WERI-Rb-1 (cell line): ENCODE results near the gene SELENOM.

Experiments used
- DNase-seq: peaks from one replicate; pipeline ENCODE4 v3.0.0-alpha.2; 2020
- H3K27ac ChIP-seq: fragments of 250-450 bp; sonication (Bioruptor Pico); 2 replicates; pipeline ENCODE4 v1.5.1; 2020; ENCODE audit warnings: mild to moderate bottlenecking, moderate library complexity
- H3K27me3 ChIP-seq: fragments of 250-450 bp; sonication (Bioruptor Pico); 2 replicates; pipeline ENCODE4 v1.5.1; 2021; ENCODE audit warnings: mild to moderate bottlenecking, low read depth, moderate library complexity; ENCODE audit not compliant: insufficient read depth, severe bottlenecking
- H3K36me3 ChIP-seq: fragments of 250-450 bp; sonication (Bioruptor Pico); 2 replicates; pipeline ENCODE4 v1.5.1; 2020; ENCODE audit warnings: mild to moderate bottlenecking, moderate library complexity
- H3K4me3 ChIP-seq: 2 replicates; pipeline ENCODE4 v1.5.1; 2011; ENCODE audit warnings: low read depth, mild to moderate bottlenecking, control low read depth, low read length
- H3K9me3 ChIP-seq: fragments of 250-450 bp; sonication (Bioruptor Pico); 2 replicates; pipeline ENCODE4 v1.5.1; 2021; ENCODE audit warnings: mild to moderate bottlenecking, moderate library complexity; ENCODE audit not compliant: severe bottlenecking
- TF ChIP-seq, protein P1 (sequence below): IDR thresholded peaks from 2 replicates; pipeline ENCODE4 v1.5.1; 2011; ENCODE audit warnings: low read depth, mild to moderate bottlenecking, control low read depth, inconsistent platforms, low read length

Gene SELENOM, protein sequence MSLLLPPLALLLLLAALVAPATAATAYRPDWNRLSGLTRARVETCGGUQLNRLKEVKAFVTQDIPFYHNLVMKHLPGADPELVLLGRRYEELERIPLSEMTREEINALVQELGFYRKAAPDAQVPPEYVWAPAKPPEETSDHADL

DNA sequence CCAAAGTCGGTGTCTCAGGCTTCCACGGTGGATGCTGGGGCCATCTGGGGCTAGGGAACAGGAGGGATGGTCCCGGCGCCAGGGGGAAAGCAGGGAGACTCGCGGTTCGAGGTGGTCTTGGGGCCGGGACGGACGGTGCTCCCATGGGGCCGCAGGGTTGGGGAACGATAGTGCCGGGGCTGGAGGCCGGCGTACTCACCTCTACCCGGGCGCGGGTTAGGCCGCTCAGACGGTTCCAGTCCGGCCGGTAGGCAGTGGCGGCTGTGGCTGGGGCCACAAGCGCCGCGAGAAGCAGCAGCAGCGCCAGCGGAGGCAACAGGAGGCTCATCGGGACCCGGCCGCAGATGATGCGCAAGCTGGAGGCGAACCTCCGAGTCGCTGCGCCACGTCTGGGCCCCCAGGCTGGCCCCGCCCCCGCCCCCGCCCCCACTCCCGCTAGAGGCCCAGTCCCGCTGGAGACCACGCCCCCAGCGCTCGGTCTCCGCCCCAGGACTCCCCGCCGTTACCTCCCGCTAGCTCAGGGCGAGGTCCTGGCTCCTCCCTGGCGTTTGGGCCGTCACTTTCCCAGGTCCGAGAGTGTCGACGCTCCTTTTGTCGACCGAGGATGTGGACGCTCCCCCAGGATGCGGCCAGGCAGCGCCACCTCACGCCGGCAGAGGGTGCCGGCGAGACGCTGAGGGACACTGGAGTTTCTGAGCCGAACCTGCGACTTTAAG lies at the start of gene SELENOM:
TSS of gene SELENOM (minus strand) at position 391 of the 716 bp plus-strand sequence. CDS start at position 328, 63 bp downstream.
- Histone ChIP-seq H3K27me3 (no peaks in the 10 kb centered on the region), H3K4me3 (peak within 1 kb of the TSS; percentile 30), H3K36me3 (peaks cover under 1% of the 10 kb centered on the region), H3K9me3 (no peaks in the 10 kb centered on the region), H3K27ac (no peak within 1 kb of the TSS; the same call in 1 of the 2 replicates)
- TF ChIP-seq, protein P1, sequence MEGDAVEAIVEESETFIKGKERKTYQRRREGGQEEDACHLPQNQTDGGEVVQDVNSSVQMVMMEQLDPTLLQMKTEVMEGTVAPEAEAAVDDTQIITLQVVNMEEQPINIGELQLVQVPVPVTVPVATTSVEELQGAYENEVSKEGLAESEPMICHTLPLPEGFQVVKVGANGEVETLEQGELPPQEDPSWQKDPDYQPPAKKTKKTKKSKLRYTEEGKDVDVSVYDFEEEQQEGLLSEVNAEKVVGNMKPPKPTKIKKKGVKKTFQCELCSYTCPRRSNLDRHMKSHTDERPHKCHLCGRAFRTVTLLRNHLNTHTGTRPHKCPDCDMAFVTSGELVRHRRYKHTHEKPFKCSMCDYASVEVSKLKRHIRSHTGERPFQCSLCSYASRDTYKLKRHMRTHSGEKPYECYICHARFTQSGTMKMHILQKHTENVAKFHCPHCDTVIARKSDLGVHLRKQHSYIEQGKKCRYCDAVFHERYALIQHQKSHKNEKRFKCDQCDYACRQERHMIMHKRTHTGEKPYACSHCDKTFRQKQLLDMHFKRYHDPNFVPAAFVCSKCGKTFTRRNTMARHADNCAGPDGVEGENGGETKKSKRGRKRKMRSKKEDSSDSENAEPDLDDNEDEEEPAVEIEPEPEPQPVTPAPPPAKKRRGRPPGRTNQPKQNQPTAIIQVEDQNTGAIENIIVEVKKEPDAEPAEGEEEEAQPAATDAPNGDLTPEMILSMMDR = peak; percentile 72
- DNase-seq = peak; percentile 84

DNA sequence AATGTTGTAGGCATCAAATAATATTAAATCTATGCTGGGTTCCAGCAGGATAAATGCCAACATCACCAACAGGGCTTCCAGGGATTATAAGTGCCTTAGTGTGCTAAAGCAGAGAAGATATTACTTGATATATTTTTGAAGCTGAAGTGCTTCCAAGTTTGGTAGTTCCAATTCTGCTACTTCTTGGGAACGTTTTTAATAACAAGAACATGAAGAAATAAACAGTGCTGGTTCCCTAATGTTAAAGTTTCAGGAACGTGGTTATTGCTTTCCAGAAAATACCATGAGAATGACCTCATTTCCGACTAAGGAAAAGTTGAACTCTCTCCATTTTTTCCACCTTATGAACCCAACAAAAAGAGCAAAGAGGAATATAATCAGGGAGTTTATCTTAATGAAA lies 48.1 kb upstream of the SELENOM start:
- TF ChIP-seq, protein P1 = no peak
- DNase-seq = no peak
- no peak overlapping the region for H3K27ac ChIP-seq
- no peak overlapping the region for H3K4me3 ChIP-seq
- H3K27me3 ChIP-seq = no peaks in the 10 kb centered on the region
- no peaks in the 10 kb centered on the region for H3K9me3 ChIP-seq
- H3K36me3 ChIP-seq = no peaks in the 10 kb centered on the region

DNA sequence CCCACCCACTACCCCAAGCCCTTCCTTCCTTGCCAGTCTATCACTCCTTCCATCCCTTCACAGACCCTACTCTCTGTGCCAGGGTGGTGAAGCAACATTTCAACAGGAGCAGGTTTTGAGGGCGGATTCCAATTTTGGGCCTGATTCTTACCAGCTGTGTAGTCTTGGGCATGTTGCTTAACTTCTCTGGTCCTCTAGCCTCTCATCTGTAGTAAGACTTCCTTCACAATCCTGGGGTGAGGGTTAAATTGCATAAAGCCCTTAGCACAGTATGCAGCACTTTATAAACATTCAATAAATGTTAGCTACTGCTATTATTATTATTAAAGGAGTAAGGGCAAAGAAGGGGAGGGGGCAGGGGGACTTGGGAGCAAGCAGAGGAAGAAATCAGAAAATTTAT lies 47.6 kb upstream of the SELENOM start:
- Histone ChIP-seq H3K27me3 (no peaks in the 10 kb centered on the region), H3K36me3 (no peaks in the 10 kb centered on the region), H3K9me3 (no peaks in the 10 kb centered on the region), H3K27ac (no peak overlapping the region), H3K4me3 (no peak overlapping the region)
- DNase-seq = no peak
- TF ChIP-seq, protein P1 = no peak

DNA sequence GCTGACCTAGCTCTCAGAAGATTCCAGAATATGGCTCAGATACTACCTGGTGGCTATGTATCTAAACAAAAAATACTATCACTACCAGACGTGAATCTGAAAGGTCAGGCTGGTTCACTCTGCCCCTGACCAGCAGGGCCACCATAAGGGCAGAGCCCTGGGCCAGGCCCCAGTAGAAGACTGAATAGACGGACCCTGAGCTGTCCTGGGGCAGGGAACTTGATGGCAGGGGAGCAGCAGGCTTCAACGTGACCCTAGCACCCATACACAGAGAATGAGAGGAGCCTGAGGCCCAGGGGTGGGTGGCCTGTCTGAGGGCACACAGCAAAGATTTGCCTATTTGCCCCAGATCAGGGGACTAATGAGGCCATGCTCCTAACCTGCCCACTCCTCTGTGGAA lies 46.0 kb upstream of the SELENOM start:
- H3K27ac ChIP-seq = no peak overlapping the region
- DNase-seq = no peak
- TF ChIP-seq, protein P1 = no peak
- no peaks in the 10 kb centered on the region for H3K27me3 ChIP-seq
- no peaks in the 10 kb centered on the region for H3K36me3 ChIP-seq
- H3K9me3 ChIP-seq = no peaks in the 10 kb centered on the region
- no peak overlapping the region for H3K4me3 ChIP-seq

DNA sequence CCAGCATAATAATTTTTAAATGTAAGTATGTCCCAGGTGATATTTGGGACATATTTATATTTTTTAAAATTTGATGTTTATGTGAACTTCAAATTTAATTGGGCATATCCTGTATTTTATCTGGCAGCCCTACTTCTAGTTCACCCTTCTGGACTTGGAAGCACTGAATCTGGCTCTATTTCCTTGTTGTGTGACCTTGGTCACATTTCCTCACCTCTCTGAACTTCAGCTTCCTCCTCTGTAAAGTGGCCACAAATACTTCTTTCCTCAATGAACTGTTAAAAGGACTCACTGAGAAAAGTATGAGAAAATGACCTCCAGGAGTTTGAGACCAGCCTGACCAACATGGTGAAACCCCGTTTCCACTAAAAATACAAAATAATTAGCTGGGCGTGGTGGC lies 44.5 kb upstream of the SELENOM start:
- H3K9me3 ChIP-seq = no peaks in the 10 kb centered on the region
- no peaks in the 10 kb centered on the region for H3K27me3 ChIP-seq
- H3K27ac ChIP-seq = no peak overlapping the region
- TF ChIP-seq, protein P1 = no peak
- H3K36me3 ChIP-seq = no peaks in the 10 kb centered on the region
- H3K4me3 ChIP-seq = no peak overlapping the region
- DNase-seq = no peak

DNA sequence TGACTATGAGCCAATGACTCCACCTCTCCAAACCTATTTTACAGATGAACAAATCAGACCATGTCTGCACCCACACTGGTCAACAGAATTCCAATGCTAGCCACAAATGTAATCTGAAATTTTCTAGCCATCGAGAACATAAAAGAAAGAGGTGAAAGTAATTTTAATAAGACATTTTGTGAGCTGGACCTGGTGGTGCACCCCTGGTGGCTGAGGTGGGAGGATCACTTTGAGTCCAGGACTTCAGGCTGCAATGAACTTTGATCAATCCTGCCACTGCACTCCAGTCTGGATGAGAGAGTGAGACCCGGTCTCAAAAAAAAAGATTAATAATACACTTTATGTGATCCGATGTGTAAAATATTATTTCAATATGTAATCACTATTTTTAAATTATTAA lies 43.2 kb upstream of the SELENOM start:
- H3K36me3 ChIP-seq = no peaks in the 10 kb centered on the region
- no peak overlapping the region for H3K27ac ChIP-seq
- no peaks in the 10 kb centered on the region for H3K27me3 ChIP-seq
- no peaks in the 10 kb centered on the region for H3K9me3 ChIP-seq
- TF ChIP-seq, protein P1 = peak; percentile 40; the same call in 1 of the 2 replicates
- no peak overlapping the region for H3K4me3 ChIP-seq
- DNase-seq = no peak
